ENCODE measurements around the gene BBS9. TPM values are rescaled to one million over a fixed set of nuclear protein-coding genes. Genes with fewer than 3 reads are reported as not detected.

The BBS9 gene
- total and polyA plus RNA-seq, 9 of the 15 experiments (the other 6 are each of a cell fraction or from before 2014, with no cell fraction given), result 0.77 to 3.3 (median 2.4) TPM

- no peak for TF ChIP-seq ZNF592 (IDR thresholded peaks at IDR 0.05)
These were observed 315.1 kb downstream of the BBS9 start (continued) for GRCh38 chr7:33444511-33444910.

- Histone ChIP-seq H3K9ac (ENCODE audit: insufficient read depth in 1 of 2, low read depth in 2 of 2, low read length in 2 of 2) (no peak overlapping the region), H3K36me3 (ENCODE audit: control insufficient read depth, insufficient read depth, low read length) (no peaks in the 10 kb centered on the region), H3K79me2 (ENCODE audit: control insufficient read depth, insufficient read depth, low read length) (no peaks in the 10 kb centered on the region), H2AFZ (ENCODE audit: low read depth, low read length) (no peak overlapping the region), H3K4me2 (ENCODE audit: insufficient read depth, low read length) (no peak overlapping the region), H3K4me3 (no peak overlapping the region), H3K27me3 (ENCODE audit: control insufficient read depth in 2 of 2, insufficient read depth in 2 of 2, low read length in 2 of 2) (no peaks in the 10 kb centered on the region), H3K27ac (ENCODE audit: extremely low read depth, low read depth, low read length) (no peak overlapping the region), H3K9me3 (replicated peaks; ENCODE audit: control insufficient read depth, insufficient read depth, low read depth, low read length) (no peaks in the 10 kb centered on the region), H3K9me1 (ENCODE audit: control insufficient read depth, insufficient read depth, low read length) (no peaks in the 10 kb centered on the region), H3K4me1 (replicated peaks in 1 of 2; ENCODE audit: control insufficient read depth in 2 of 2, insufficient read depth in 2 of 2, low read length in 2 of 2) (no peaks in the 10 kb centered on the region), H4K20me1 (replicated peaks; ENCODE audit: control insufficient read depth, insufficient read depth, low read length) (no peaks in the 10 kb centered on the region)
- POLR2A ChIA-PET, result no interaction called here
- in situ Hi-C loops (cut with MboI) (no loop called here), intact Hi-C loops (cut with micrococcal nuclease) (no loop called here)
- WGBS (ENCODE audit: insufficient coverage, low coverage, missing lambda C conversion rate), result 0% methylated on average over 3 of the region's 3 CpGs
- FAIRE-seq, result no peak
- TF ChIP-seq ZFP1 (CRISPR knock-in tag; IDR thresholded peaks at IDR 0.05) (no peak), THRA (IDR thresholded peaks at IDR 0.05) (no peak), SAP30 (IDR thresholded peaks at IDR 0.05; ENCODE audit: borderline replicate concordance, insufficient read depth, low read depth, low read length, poor library complexity, severe bottlenecking) (no peak), ZKSCAN3 (CRISPR knock-in tag; IDR thresholded peaks at IDR 0.05) (no peak), NELFE (IDR thresholded peaks at IDR 0.05; ENCODE audit: insufficient read depth, insufficient read length) (no peak), SMC3 (conservative IDR thresholded peaks at IDR 0.05; ENCODE audit: insufficient read depth, low read depth, low read length) (no peak), THRB (CRISPR knock-in tag; conservative IDR thresholded peaks at IDR 0.05) (no peak), ZNF311 (CRISPR knock-in tag; IDR thresholded peaks at IDR 0.05) (no peak), ELF4 (CRISPR knock-in tag; IDR thresholded peaks at IDR 0.05) (no peak), ZNF121 (CRISPR knock-in tag; conservative IDR thresholded peaks at IDR 0.05) (no peak), CREB3 (tag; conservative IDR thresholded peaks at IDR 0.05; ENCODE audit: low read depth) (no peak)
- no peak for ATAC-seq
- no peak for DNase-seq (ENCODE audit: extremely low read depth in 1 of 4, low spot score in 3 of 4)
- BruUV-seq (replicated peaks), result no TSS peak
- CTCF ChIA-PET (ENCODE audit: low intra/inter-chr PET ratio), result no interaction called here
These were observed 317.2 kb downstream of the BBS9 start for GRCh38 chr7:33446551-33446950.

Measured in K562 (cell line).